NCI-H526 treated with DMSO at 0.1 percent for 48 hours (cell line): ENCODE results near the gene LIPH.
"Not testable (repeated sequence)": the region's sequence is repeated elsewhere in the genome, so short reads cannot be mapped to it uniquely, and the experiment has no call there.

ENCODE experiments used
- DNase-seq: peaks from one replicate; lab custom pipeline; 2025; lab: John Stamatoyannopoulos, UW

LIPH gene

GRCh38 chr3:185552358-185552877 lies at the start of gene LIPH:
TSS of gene LIPH (minus strand) at chr3:185552588. CDS start at chr3:185552471, 117 bp downstream.
- no peak for DNase-seq

GRCh38 chr3:185595526-185595925 lies 43.1 kb upstream of the LIPH start:
- DNase-seq, result no peak

GRCh38 chr3:185594073-185594472 lies 41.7 kb upstream of the LIPH start:
- DNase-seq, result no peak

- DNase-seq, result no peak
Measured at GRCh38 chr3:185586686-185587039, 34.3 kb upstream of the LIPH start.

- DNase-seq, result peak; percentile 98
Measured at GRCh38 chr3:185585859-185586685, 33.7 kb upstream of the LIPH start, which contains the start of gene SENP2. TSS of gene SENP2 (plus strand) at chr3:185586295. CDS start at chr3:185586414, 119 bp downstream.

- no peak for DNase-seq
Measured at GRCh38 chr3:185585518-185585858, 33.1 kb upstream of the LIPH start.

GRCh38 chr3:185584686-185585085 lies 32.3 kb upstream of the LIPH start:
- DNase-seq, result no peak

GRCh38 chr3:185583925-185584324 lies 31.5 kb upstream of the LIPH start:
- DNase-seq, result no peak

- no peak for DNase-seq
Measured at GRCh38 chr3:185582871-185583270, 30.5 kb upstream of the LIPH start.

- DNase-seq, result no peak
Measured at GRCh38 chr3:185582236-185582635, 29.8 kb upstream of the LIPH start.

- peak; percentile 69 for DNase-seq
Measured at GRCh38 chr3:185575108-185575869, 22.9 kb upstream of the LIPH start.

GRCh38 chr3:185572183-185572582 lies 19.8 kb upstream of the LIPH start:
- no peak for DNase-seq

GRCh38 chr3:185561958-185562357 lies 9.6 kb upstream of the LIPH start:
- no peak for DNase-seq

- DNase-seq, result no peak
Measured at GRCh38 chr3:185561374-185561943, 9.1 kb upstream of the LIPH start.

GRCh38 chr3:185560676-185561075 lies 8.3 kb upstream of the LIPH start:
- no peak for DNase-seq

- no peak for DNase-seq
Measured at GRCh38 chr3:185559706-185560090, 7.3 kb upstream of the LIPH start.

- no peak for DNase-seq
Measured at GRCh38 chr3:185558395-185558794, 6.0 kb upstream of the LIPH start.

GRCh38 chr3:185556640-185557039 lies 4.3 kb upstream of the LIPH start:
- DNase-seq, result not testable (repeated sequence)

GRCh38 chr3:185555860-185556347 lies 3.5 kb upstream of the LIPH start:
- DNase-seq, result no peak

GRCh38 chr3:185555101-185555501 lies 2.7 kb upstream of the LIPH start:
- no peak for DNase-seq

- no peak for DNase-seq
Measured at GRCh38 chr3:185549651-185550111, 2.7 kb downstream of the LIPH start.

- DNase-seq, result no peak
Measured at GRCh38 chr3:185549122-185549521, 3.3 kb downstream of the LIPH start.
